HG02678 (cell line): Measurements from ENCODE around the gene CRACR2B.

Source experiments
- ATAC-seq: cut with Tn5 transposase; IDR thresholded peaks from one replicate; pipeline ENCODE4 v1.9.1; 2021; ENCODE audit warnings: mild to moderate bottlenecking, moderate library complexity; ENCODE audit not compliant: unreplicated experiment

The CRACR2B gene

DNA sequence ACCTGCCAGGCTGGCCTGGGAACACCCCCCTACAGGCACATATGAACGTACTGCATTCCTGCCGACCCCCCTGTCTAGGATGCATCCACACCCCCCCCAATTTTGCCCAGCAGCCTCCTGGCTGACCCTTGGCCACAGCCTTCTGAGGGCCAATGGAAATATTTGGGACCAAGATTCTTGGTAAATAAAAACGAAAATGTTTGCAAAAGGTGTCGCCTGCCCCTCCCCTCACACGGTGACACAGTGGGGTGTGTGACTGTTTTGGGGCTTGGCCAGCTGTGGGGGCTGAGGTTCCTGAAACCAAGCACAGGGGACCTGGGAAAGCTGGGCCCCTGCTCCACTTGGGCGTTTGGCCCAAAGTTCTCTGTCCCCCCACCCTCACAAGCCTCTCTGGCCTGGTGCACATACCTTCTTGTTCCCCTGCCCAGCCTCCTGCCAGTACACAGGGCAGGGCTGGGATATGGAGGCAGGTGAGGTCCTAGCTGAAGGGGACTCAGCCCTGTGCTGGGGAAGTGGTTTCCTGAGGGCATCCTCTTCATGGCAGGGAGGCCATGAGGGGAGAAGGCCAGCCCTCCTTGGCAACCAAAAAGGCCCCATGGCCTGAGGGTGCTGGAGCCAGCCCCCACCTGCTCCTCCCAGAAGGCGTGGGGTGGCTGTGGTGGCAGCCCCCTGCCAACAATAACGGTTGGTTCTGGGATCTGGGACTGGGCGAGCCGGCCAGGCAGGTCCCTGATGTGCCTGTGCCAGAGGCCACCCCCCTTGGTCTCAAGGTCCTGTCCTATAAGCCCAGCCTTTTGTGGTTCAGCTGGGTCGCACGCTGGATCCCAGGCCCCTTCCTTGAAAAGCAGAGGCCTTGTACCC is 2.1 kb upstream of the CRACR2B start:
- no peak for ATAC-seq

DNA sequence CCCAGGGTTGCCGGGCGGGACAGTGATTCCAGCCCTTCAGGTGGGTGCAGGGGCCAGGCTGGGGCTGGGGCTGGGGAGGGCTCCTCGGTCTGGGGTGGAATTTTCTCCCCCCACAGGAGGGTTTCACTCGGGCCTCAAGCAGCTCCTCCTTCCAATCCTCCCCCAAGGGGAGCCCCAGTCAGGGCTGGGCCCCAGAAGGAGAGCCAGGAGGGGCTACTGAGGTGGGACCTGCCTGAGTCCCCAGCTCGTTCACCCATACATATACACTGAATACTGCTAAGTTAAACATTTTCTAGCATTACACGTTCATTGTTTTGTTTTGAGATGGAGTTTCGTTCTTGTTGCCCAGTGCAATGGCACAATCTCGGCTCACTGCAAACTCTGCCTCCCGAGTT is 1.5 kb upstream of the CRACR2B start:
- ATAC-seq, result no peak

DNA sequence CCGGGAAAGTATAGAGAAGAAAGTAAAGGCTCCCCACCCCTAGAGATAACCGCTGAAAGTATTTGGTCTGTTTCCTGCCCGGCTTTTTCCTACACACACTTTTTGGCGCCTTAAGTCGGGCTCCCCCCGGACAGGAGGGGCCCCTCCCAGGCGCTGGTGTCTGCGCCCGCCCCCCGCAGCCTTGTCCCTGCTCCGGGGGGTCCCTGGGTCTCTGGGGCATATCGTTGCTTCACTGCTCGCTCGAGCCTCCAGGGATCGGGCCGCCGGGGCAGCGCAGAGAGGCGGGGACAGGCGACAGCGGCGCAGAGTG is 928 bp upstream of the CRACR2B start:
- ATAC-seq, result no peak

DNA sequence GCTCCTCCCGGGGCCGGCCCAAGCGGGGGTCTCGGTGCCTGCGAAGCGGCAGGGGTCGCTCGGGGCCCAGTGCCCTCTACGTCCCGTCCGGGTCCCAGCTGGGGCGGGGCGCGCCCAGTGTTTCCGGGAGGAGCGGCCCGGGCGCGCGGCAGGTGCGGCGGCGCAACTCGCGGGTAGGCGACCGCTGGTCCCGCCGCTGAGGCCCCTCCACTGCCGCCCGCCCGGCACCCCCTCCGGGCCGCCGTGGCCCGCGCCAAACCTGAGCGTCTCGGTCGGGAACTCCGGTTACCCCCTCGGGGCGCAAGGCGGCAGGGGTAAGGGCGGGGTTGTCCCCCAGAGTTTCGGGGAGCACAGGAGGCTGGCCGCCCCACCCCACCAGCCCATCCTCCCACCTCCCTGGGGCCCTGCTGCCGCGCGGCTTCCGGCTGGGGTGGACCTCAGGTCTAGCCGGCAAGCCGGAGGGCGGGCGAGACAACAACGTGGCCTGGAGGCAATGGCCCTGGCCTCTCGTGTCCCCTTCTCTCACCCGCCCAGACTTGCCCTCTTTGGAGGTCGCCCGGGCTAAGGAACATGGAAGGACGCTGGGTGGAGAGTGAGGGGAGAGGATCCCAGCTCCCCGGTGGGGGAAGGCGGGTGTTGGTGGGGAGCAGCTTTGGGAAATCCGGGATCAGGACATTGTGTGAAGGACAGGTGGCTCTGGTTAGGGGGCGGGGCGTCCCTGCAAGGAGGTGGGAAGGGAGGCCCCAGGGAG is 398 bp upstream of the CRACR2B start:
- ATAC-seq, result peak; percentile 42

DNA sequence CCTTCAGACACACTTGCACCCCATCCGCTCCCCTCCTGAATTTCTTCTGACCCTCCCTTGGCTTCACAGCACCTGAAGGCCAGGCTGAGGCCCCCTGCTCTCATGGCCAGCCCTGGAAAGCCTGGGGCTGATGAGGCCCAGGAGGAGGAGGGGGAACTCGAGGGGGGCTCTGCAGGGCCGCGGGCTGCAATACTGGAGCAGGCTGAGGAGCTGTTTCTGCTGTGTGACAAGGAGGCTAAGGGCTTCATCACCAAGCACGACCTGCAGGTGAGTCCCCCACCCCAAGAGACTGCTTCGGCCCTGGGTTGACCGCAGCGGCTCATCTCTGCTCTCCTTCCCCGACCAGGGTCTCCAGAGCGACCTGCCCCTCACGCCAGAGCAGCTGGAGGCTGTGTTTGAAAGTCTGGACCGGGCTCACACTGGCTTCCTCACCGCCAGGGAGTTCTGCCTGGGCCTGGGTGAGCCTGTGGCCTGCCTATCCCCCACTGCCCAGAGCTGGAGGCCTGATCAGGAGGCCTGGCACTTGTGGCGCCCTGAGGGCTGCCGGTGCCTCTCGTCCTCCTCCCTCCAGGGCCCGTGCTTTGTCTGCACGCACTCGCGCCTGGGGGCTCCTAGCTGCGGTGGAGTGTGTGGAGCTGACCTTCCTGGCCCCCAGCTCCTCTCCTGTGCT is 922 bp downstream of the CRACR2B start:
- ATAC-seq, result no peak

DNA sequence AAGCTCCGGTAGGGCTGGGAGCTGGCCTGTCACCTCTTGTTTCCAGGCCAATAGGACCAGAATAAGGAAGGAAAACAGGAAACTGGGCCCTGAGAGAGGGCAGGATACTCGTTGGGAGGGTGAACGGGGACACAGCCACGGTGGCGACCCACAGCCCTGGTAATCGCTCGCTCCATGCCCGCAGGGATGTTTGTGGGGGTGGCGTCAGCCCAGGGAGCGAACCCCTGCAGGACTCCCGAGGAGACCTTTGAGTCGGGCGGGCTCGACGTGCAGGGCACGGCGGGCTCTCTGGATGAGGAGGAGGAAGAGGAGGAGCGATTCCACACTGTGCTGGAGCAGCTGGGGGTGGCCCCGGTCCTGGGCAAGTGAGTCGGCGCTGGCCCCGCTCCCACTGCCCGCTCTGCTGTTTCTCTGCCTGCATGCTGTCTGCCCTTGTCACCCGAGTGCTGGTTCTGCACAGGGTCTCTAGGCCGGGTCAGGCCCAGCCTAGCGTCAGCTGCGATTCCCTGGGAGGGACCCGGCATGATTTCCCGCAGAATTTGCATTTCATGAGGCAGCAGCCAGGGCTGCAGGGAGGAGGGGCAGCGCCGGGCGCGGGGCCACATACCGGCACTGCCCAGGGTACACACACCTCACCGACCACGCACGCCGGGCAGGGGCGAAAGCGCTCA is 1.6 kb downstream of the CRACR2B start:
- no peak for ATAC-seq

DNA sequence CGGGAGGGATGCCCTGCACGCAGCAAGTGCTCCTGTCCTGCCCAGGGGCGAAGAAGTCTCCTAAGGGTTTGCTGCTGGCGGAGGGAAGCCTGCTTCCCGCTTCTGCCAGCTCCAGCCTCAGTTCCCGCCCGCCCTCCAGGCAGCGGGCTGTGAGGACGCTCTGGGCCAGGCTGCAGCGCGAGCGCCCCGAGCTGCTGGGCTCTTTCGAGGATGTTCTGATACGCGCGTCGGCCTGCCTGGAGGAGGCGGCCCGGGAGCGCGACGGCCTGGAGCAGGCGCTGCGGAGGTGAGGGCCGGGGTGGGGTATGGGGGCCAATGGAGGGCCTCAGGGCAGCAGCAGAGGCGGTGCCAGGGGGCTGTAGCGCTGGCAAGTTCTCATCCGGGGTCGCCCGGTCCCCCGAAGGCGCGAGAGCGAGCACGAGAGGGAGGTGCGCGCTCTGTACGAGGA is 2.2 kb downstream of the CRACR2B start:
- no peak for ATAC-seq

DNA sequence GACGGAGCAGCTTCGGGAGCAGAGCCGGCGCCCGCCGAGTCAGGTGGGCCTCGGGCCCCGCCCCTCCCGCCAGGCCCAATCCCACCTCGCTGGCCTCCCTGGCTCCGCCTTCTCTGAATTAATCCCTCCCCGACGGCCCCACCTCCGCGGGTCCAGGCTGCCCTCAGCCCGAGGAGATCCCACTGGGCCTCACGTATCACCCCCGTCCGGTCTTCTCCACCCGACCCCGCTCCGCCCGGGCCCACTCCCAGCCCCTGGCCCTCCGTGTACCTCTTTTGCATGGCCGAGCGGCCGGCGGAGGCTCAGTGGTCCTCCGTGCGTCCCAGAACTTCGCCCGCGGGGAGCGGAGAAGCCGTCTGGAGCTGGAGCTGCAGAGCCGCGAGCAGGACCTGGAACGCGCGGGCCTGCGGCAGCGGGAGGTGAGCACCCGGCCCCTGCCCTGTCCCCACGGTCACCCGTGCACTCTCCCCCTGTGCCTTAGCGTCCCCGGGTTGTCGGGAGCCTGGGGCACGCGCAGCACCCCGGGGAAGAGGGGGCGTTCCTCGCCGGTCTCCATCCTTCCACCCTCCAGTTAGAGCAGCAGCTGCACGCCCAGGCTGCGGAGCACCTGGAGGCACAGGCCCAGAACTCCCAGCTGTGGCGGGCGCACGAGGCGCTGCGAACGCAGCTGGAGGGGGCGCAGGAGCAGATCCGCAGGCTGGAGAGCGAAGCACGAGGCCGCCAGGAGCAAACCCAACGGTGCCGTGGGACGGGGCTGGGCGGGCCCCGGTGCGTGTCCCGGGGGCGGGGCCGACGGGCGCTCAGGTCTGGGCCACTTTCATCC is 2.8 kb downstream of the CRACR2B start:
- ATAC-seq, result peak; percentile 38

DNA sequence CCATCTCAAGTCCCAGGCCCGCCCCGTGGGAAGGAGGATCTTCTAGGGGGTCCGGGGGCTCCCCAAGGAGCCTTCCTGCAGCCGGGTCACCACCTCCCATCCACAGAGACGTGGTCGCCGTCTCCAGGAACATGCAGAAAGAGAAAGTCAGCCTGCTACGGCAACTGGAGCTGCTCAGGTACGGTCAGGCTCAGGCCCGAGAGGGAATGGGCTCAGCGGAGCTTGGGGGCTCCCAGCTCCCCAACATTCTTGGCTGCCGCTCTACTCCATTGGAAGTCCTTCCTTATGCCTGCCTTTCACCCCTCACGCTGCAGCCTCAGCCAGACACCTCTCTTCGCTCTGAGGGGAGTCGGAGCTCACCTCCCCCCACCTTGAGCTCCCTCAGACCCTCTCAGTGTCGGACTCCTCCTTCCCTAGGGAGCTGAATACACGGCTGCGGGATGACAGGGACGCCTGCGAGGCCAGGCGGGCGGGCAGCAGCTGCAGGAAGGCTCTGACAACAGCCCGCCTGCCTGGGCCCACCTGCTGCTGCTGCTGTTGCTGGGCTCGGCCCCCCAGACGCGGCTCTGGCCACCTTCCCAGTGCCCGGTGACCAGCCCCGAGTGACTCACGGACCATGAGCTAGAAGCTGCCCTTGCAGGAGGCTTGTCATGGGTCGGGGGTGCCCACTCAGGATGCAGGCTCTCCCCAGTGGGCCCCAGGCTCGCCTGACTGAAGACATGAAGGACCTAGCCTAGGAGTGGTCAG is 3.6 kb downstream of the CRACR2B start:
- no peak for ATAC-seq

DNA sequence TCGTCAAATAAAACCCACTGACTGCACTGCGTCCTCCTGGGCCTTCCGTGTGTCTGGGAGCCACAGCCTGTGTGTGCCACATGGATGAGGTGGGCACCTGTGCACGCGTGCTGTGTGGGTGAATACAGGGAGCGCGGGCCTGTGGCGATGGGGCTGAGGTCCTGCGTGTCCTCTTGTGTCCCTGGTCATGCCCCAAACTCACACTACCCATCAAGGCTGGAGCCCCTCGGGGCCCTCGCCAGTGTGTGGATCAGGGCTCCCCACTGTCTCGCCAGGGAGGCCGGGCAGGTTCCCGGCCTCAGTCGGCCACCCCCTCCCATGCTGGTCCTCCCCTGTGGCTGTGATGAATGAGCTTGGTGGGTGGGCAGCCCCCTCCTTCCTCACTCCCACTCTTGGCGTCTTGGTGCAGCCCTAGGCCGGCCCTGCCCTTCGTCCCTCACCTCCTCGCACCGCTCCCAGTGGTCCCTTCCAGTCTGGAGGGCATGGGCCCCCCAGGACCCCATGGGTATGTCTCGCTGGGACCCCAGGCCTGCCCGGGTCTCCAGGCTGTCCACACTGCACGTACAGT is 4.3 kb downstream of the CRACR2B start:
- ATAC-seq, result no peak

DNA sequence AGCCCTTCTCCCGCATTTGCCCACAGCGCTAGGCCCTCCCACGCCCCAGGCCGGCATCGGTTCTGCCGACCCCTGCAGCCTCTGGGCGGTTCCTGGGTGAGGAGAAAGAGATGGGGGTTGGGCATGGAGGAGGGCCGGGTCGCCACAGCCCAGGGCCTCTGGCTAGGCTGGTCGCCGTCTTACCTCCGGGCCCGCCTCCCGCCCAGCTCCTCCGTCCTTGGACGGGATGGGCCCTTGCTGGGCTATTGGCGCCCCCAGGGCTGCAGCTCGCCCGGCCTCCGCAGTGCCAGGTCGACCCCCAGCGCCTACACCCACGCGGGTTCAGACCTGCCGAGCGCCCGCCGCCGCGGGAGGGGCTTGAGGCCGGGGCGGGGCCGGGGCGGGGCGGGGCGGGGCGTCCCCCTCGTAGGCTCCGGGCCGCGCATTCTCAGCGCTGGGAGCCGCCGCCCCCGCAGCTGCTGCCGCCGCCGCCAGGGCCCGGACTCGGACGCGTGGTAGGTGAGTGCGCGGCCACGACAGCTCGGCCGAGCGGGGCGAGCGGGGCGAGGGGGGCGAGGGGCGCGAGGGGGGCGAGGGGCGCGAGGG is 4.9 kb downstream of the CRACR2B start, which contains the start of gene CD151:
CD151 (plus strand) TSS at position 424 of the 585 bp plus-strand sequence. CDS start 3,118 bp downstream, outside the sequence.
- peak; percentile 58 for ATAC-seq

DNA sequence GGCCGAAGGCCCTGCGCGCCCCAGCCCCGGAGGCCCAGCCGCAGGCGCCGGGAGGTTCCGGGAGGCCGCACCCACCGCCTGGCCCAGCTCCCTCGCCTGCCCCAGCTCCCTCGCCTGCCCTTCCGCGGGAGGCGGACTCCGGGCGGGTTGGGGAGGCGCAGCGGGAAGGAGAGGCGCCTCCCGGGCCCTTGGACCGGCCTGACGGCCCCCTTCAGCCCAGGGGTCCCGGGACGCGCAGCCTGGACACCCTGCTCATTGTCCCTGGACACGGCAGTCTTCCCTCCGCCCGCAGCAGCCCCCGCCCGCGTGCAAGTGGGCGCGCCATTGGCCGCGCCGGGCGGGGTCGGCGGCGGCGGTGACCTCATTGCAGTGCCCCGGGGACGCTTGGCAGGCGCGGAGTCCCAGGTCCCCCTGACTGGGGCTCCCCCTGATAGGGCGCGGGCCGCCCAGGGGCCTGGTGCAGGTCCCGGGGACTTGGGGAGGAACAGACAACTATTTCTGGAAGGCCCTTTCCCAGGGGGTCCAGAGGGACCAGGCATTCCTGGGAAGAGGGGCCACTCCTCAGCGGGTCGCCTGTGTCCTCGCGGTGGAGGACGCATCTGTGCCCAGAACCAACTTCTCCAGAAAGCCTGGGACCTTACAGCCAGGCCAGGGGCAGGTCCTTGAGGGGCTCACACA is 5.5 kb downstream of the CRACR2B start:
- peak; percentile 19 for ATAC-seq

DNA sequence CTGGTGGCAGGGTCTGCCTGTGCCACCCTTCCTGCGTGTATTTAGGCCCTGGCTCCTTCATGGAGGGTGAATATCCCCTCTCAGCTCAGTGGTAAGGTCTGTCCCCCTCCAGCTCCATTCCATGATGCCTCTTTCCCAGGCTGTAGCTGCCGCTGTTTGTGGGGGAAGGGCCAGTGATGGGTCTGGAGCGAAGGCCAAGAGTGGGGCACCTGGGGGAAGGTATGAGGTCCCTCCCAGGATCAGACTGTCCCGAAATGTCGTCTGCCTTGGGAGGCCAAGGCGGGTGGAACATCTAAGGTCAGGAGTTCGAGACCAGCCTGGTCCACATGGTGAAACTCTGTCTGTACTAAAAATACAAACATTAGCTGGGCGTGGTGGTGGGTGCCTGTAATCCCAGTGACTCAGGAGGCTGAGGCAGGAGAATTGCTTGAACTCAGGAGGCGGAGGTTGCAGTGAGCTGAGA is 6.2 kb downstream of the CRACR2B start:
- ATAC-seq, result no peak

DNA sequence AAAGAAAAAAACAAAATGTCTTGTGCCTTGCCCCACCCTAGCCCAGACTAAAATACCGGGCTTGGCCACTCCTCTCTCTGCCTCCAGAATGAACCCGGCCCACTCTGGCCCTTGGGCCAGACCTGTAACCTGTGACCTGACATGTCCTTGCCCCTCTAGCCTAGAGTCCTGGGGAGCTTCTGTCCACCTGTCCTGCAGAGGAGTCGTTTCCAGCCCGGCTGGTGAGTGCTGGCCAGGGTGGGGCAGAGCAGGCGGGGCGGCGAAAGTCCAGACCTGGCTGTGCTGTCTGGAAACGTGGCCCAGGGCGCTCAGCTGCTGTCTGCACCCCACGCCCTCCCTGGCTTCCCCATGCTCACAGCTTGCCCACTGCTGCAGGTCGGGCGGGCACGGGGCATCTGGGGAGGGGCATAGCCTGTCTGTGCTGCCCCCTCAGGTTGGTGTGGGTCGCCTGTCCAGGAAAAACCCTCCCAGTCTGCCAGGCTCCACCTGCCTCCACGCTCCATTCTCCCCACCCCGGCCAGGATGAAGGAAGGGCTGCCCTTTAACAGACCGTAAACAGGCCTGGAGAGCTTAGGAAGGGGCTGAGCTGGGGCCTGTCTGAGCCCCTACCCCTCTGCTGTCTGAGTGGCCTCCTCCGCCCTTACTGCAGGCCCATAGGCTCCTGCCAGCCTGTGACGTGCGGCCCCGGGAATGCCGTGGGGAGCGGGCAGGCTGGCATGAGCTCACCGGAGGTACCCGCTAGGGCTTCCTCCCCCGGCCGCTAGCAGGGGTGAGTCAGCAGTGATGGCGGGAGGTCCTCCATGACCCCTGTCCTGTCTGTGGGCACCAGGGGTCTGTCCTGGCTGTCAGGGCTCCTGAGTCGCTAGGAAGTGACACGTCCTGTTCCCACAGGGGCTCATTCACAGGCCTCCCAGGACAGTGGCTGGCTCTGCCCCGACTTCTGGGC is 6.9 kb downstream of the CRACR2B start:
- no peak for ATAC-seq

DNA sequence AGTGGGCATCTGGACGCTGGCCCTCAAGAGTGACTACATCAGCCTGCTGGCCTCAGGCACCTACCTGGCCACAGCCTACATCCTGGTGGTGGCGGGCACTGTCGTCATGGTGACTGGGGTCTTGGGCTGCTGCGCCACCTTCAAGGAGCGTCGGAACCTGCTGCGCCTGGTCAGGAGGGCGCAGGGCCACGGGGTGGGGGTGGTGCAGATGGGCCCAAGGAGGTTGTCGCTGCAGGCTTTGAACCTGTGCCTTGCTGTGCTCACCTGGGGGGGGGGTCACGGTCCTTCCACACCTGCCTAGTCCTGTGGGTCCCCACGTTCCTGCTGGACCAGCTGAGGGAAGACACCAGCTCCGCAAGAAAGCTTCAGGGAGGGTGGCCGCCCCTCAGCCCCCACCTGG is 8.6 kb downstream of the CRACR2B start:
- no peak for ATAC-seq

DNA sequence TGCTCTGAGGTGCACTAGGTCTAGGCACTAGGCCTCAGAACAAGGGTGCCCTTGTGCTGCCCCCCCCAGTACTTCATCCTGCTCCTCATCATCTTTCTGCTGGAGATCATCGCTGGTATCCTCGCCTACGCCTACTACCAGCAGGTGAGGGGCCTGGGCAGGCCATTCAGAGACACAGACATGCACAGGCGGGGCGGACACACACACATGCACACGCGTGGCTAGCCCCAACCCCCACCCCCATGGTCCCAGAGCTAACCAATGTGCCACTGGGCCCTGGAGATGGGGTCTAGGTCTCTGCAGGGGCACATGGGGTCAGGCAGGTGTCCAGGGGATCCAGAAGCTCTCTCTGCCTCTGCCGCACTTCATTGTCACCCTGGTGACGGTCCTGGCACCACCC is 9.0 kb downstream of the CRACR2B start:
- ATAC-seq, result no peak
